Smooth muscle cell (in vitro differentiated cells): ENCODE results near the gene FBLN1. TPM values are rescaled to one million over a fixed set of nuclear protein-coding genes. Genes with fewer than 3 reads are reported as not detected.
A peak's percentile ranks its signal among the peaks of the same experiment; 100 is the strongest.

Experiments used
- DNase-seq: peaks from one replicate; lab custom pipeline; 2025; ENCODE audit not compliant: unreplicated experiment; lab: John Stamatoyannopoulos, UW
- H2AFZ ChIP-seq: fragments of 200-600 bp; sonication (generic); 2 replicates; pipeline ENCODE4 v1.6.0; 2016; ENCODE audit warnings: antibody characterized with exemption, low read depth, mild to moderate bottlenecking
- H3F3A ChIP-seq: fragments of 200-600 bp; sonication (generic); 2 replicates; pipeline ENCODE4 v1.6.0; 2017; ENCODE audit warnings: antibody characterized with exemption, low read depth
- H3K27ac ChIP-seq: fragments of 200-600 bp; sonication (generic); 2 replicates; pipeline ENCODE4 v1.5.1; 2016; ENCODE audit warnings: low read depth, mild to moderate bottlenecking
- H3K27me3 ChIP-seq: fragments of 200-600 bp; sonication (generic); 2 replicates; pipeline ENCODE4 v1.6.1; 2016; ENCODE audit warnings: low read depth, mild to moderate bottlenecking
- H3K36me3 ChIP-seq: fragments of 200-600 bp; sonication (generic); 2 replicates; pipeline ENCODE4 v1.5.1; 2016; ENCODE audit warnings: low read depth
- H3K4me1 ChIP-seq: fragments of 200-600 bp; sonication (generic); 2 replicates; pipeline ENCODE4 v1.5.1; 2016; ENCODE audit warnings: low read depth
- H3K4me2 ChIP-seq: fragments of 200-600 bp; sonication (generic); 2 replicates; pipeline ENCODE4 v1.6.0; 2016; ENCODE audit warnings: mild to moderate bottlenecking
- H3K4me3 ChIP-seq: fragments of 200-600 bp; sonication (generic); 2 replicates; pipeline ENCODE4 v1.5.1; 2016; ENCODE audit warnings: mild to moderate bottlenecking
- H3K79me2 ChIP-seq: fragments of 200-600 bp; sonication (generic); 2 replicates; pipeline ENCODE4 v1.6.0; 2016; ENCODE audit warnings: low read depth, mild to moderate bottlenecking
- H3K9ac ChIP-seq: fragments of 200-600 bp; sonication (generic); 2 replicates; pipeline ENCODE4 v1.6.0; 2016; ENCODE audit warnings: low read depth
- H3K9me3 ChIP-seq: fragments of 200-600 bp; sonication (generic); replicated peaks from 2 replicates; pipeline ENCODE4 v1.5.1; 2016; ENCODE audit warnings: low read depth
- H4K20me1 ChIP-seq: fragments of 200-600 bp; sonication (generic); 2 replicates; pipeline ENCODE4 v1.6.0; 2016; ENCODE audit warnings: low read depth
- WGBS: methylation state at CpG from one replicate; pipeline ENCODE4 v1.1.7; 2016; ENCODE audit warnings: low lambda C conversion rate; 5-methylcytosine and 5-hydroxymethylcytosine counted together
- polyA plus RNA-seq: library from polyadenylated mRNA; unstranded; fragments of >200 nt; fragmentation: Nextera tagmentation; extraction: Ambion mirVana; gene quantifications from 2 replicates; pipeline ENCODE4 v1.2.1, GENCODE V29; 2016
- total RNA-seq: library from RNA; depleted of rRNA; stranded (reverse); fragments of >200 nt; gene quantifications from 2 replicates; pipeline ENCODE4 v1.2.3, GENCODE V29; 2014
- TF ChIP-seq, protein P1 (sequence below): fragments of 200-600 bp; sonication (generic); IDR thresholded peaks from 2 replicates; pipeline ENCODE4 v1.5.1; 2017; ENCODE audit warnings: borderline replicate concordance, mild to moderate bottlenecking, antibody characterized with exemption; ENCODE audit not compliant: insufficient read depth, poor library complexity, severe bottlenecking

The FBLN1 gene
- total and polyA plus RNA-seq, 2 experiments from 2014 or later = 90.9 to 296 TPM

DNA sequence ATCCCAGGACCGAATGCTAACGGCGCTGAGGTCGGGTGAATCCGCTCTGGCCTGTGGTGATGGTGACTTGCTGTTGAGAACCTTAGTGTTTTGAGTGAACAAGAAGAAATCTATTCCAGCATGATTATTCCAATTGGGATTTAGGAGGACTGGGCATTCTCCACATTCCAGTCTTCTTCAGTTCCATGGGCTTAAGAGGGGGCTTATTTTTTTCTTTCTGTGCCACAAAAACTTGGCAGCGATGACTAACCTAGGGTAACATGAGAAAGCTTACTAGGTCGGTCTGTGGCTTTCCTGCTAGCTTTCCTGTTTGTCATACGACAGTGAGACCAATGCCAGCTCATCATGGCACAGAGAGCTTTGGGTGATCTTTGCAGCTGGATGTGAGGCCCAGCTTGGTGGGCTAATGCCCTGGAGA, 106.1 kb downstream of the FBLN1 start:
- H3K4me3 ChIP-seq = no peak overlapping the region
- H3K79me2 ChIP-seq = no peaks in the 10 kb centered on the region
- no peaks in the 10 kb centered on the region for H3K9me3 ChIP-seq
- no peak overlapping the region for H3K9ac ChIP-seq
- H4K20me1 ChIP-seq = no peaks in the 10 kb centered on the region
- DNase-seq = no peak
- H3K4me2 ChIP-seq = peak overlapping the region; percentile 49
- peaks cover 4% of the 10 kb centered on the region for H3F3A ChIP-seq
- H3K27me3 ChIP-seq = no peaks in the 10 kb centered on the region
- no peak overlapping the region for H3K27ac ChIP-seq
- WGBS = 53% methylated on average over 8 of the region's 8 CpGs
- H3K4me1 ChIP-seq = peaks cover 10% of the 10 kb centered on the region
- H2AFZ ChIP-seq = no peak overlapping the region
- H3K36me3 ChIP-seq = no peaks in the 10 kb centered on the region
- TF ChIP-seq, protein P1, sequence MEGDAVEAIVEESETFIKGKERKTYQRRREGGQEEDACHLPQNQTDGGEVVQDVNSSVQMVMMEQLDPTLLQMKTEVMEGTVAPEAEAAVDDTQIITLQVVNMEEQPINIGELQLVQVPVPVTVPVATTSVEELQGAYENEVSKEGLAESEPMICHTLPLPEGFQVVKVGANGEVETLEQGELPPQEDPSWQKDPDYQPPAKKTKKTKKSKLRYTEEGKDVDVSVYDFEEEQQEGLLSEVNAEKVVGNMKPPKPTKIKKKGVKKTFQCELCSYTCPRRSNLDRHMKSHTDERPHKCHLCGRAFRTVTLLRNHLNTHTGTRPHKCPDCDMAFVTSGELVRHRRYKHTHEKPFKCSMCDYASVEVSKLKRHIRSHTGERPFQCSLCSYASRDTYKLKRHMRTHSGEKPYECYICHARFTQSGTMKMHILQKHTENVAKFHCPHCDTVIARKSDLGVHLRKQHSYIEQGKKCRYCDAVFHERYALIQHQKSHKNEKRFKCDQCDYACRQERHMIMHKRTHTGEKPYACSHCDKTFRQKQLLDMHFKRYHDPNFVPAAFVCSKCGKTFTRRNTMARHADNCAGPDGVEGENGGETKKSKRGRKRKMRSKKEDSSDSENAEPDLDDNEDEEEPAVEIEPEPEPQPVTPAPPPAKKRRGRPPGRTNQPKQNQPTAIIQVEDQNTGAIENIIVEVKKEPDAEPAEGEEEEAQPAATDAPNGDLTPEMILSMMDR = no peak

DNA sequence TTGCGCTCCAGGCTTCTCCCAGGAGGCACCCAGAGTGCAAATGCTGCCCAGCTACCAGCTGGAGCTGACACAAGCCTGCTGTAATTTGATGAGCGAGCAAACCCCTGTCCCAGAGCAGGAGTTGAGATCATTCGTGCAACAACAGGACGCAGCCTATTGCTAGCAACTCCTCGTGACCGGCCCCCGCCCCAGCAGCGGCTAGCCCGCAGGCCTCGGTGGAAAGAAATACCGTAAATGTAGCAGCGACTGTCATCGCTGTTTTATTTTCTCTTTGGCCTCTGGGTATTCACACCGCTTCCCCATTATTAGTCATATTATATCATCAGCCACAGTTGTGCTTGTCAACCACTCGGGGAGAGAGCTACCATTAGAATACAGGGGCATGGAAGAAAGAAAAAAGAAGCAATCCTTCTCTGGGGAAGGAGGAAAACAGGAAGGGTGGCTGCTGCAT, 109.8 kb downstream of the FBLN1 start:
- H3K79me2 ChIP-seq = no peaks in the 10 kb centered on the region
- no peak overlapping the region for H3K4me3 ChIP-seq
- no peak for DNase-seq
- no peaks in the 10 kb centered on the region for H3K27me3 ChIP-seq
- H2AFZ ChIP-seq = peak overlapping the region; percentile 21
- no peaks in the 10 kb centered on the region for H3K9me3 ChIP-seq
- no peak overlapping the region for H3K9ac ChIP-seq
- 63% methylated on average over 15 of the region's 15 CpGs for WGBS
- TF ChIP-seq, protein P1 = no peak
- peak overlapping the region; percentile 33 for H3K4me2 ChIP-seq
- H3K27ac ChIP-seq = peak overlapping the region; percentile 56
- H3K36me3 ChIP-seq = no peaks in the 10 kb centered on the region
- no peaks in the 10 kb centered on the region for H4K20me1 ChIP-seq
- H3K4me1 ChIP-seq = peaks cover 10% of the 10 kb centered on the region
- peaks cover 4% of the 10 kb centered on the region for H3F3A ChIP-seq

DNA sequence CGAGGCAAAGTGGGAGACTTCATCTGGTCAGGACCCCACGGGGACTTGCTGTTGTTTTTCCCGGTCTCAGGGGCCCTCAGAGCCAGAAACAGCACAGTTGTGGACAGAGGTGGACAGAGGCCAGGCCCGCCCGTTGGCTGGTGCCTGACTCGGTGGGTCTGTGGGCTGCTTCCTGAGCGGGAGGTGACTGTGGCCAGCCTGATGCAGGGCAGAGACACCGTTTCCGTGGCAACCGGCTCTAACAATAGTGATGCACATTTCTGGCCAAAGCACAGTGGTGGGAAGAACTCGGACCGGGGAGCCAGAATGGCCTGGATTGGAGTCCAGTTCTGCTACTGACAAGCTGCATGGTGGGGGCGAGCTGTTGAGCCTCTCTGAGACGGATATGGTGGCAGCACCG, 110.3 kb downstream of the FBLN1 start:
- Histone ChIP-seq H3K9ac (no peak overlapping the region), H3K27me3 (no peaks in the 10 kb centered on the region), H3K79me2 (no peaks in the 10 kb centered on the region), H3K4me1 (peaks cover 10% of the 10 kb centered on the region), H2AFZ (no peak overlapping the region), H3K36me3 (no peaks in the 10 kb centered on the region), H3K27ac (peak overlapping the region; percentile 56), H3K4me3 (no peak overlapping the region), H3K9me3 (no peaks in the 10 kb centered on the region), H3F3A (peaks cover 4% of the 10 kb centered on the region), H4K20me1 (no peaks in the 10 kb centered on the region), H3K4me2 (peak overlapping the region; percentile 33)
- 82% methylated on average over 15 of the region's 15 CpGs for WGBS
- TF ChIP-seq, protein P1 = no peak
- no peak for DNase-seq

DNA sequence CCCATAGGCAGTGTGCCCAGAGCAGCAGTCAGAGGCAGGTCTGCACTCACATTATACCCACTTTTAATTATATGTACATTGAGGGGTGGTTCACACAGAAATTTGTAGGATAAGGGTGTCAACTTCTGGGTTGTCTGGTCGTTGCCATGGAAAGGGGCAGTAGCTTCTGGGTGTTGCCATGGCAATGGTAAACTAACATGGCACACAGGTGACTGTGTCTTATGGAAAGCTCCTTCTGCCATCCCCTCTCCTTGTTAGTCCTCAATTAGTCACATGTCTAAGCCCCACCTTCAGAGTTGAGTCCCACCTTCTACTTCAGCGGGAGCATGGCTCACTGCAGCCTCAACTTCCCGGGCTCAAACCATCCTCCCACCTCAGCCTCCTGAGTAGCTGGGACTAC, 112.7 kb downstream of the FBLN1 start:
- WGBS = 84% methylated on average over 3 of the region's 3 CpGs

More for the DNA sequence above, 112.7 kb downstream of the FBLN1 start:
- no peak overlapping the region for H3K4me3 ChIP-seq
- no peak overlapping the region for H3K9ac ChIP-seq
- no peaks in the 10 kb centered on the region for H3K79me2 ChIP-seq
- no peaks in the 10 kb centered on the region for H4K20me1 ChIP-seq
- TF ChIP-seq, protein P1 = no peak
- H3K9me3 ChIP-seq = no peaks in the 10 kb centered on the region
- no peak for DNase-seq
- H3K27ac ChIP-seq = no peak overlapping the region
- no peaks in the 10 kb centered on the region for H3K27me3 ChIP-seq
- H2AFZ ChIP-seq = no peak overlapping the region
- no peaks in the 10 kb centered on the region for H3F3A ChIP-seq
- H3K4me1 ChIP-seq = no peaks in the 10 kb centered on the region
- H3K36me3 ChIP-seq = no peaks in the 10 kb centered on the region
- no peak overlapping the region for H3K4me2 ChIP-seq
